Activated B cell treated with CpG ODN at 0.5 μM for 24 hours (primary cell): ENCODE measurements around the gene SCAMP5. TPM values are rescaled to one million over a fixed set of nuclear protein-coding genes. Genes with fewer than 3 reads are reported as not detected.

Experiments used
- ATAC-seq: fragments of 200-7000 bp; cut with Tn5 transposase; one replicate; pipeline ENCODE4 v1.10.0; 2021; ENCODE audit warnings: low read depth, mild to moderate bottlenecking, moderate library complexity
- CTCF ChIA-PET: fragments of 350-600 bp; sonication (Branson Sonifier 250); formaldehyde crosslinking; loops from one replicate; lab custom pipeline; 2021; ENCODE audit warnings: antibody characterized with exemption; lab: Charles Lee
- POLR2A ChIA-PET: fragments of 350-600 bp; sonication (Branson Sonifier 250); formaldehyde crosslinking; loops from one replicate; lab custom pipeline; 2021; ENCODE audit warnings: antibody characterized with exemption; lab: Charles Lee
- DNase-seq: peaks from one replicate; pipeline ENCODE4 v3.0.0; 2022
- H3K27ac Mint-ChIP-seq: one replicate; pipeline ENCODE4 v1.8.0; 2020; ENCODE audit warnings: mixed read lengths
- H3K27me3 Mint-ChIP-seq: one replicate; pipeline ENCODE4 v1.8.0; 2021; ENCODE audit warnings: mixed read lengths
- H3K36me3 Mint-ChIP-seq: one replicate; pipeline ENCODE4 v1.8.0; 2021; ENCODE audit warnings: low read depth, mixed read lengths
- H3K4me1 Mint-ChIP-seq: one replicate; pipeline ENCODE4 v1.8.0; 2021; ENCODE audit warnings: mixed read lengths
- H3K4me3 Mint-ChIP-seq: one replicate; pipeline ENCODE4 v1.8.0; 2020; ENCODE audit warnings: mild to moderate bottlenecking, mixed read lengths
- H3K9me3 Mint-ChIP-seq: one replicate; pipeline ENCODE4 v1.8.0; 2020; ENCODE audit warnings: mixed read lengths
- intact Hi-C: fragments of 100-400 bp; cut with micrococcal nuclease; formaldehyde crosslinking; loops from one replicate; pipeline ENCODE4 v1.15.1; 2024
- total RNA-seq: library from RNA; stranded (reverse); gene quantifications from 2 replicates; pipeline ENCODE4 v1.2.3, GENCODE V29; 2022
- TF ChIP-seq, protein P1 (sequence below): fragments of 200-600 bp; IDR thresholded peaks from one replicate; pipeline ENCODE4 v1.8.0; 2022; ENCODE audit warnings: antibody characterized with exemption, mild to moderate bottlenecking

SCAMP5 gene
- total RNA-seq, 1 donor from 2014 or later = 0.62 TPM

DNA sequence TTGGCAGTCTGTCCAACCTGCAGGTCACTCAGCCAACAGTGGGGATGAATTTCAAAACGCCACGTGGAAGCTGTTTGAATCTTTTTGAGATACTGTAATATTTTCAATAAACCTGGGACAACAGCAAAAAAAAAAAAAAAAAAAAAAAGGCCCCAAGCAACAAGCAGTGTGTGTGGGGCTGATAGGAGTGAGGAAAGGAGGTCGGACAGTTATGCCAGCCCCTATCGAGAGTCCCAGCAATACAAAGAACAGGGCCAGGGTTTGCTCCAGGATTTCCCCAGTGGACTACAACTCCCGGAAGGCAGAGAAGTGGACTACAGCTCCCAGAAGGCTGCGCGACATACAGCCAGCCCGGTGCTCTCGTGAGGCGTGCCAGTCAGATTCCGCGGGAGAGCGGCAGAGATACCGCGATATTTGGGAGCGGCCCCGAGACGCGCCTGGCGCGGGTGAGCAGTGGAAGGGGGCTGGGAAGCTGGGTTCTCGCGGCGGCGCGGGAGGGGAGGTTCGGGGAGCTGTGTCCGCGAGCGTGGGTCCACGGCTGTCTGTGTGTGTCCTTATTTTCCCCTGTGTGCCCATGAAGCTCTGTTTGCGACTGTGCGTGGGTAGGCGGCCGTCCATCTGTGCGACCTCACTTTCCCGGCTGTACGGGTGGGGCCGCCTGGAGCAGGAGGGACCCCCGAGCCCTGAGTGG is 28.0 kb downstream of the SCAMP5 start, which contains the start of gene PPCDC:
TSS of gene PPCDC (plus strand) at position 410 of the 691 bp plus-strand sequence. CDS start 4,729 bp downstream, outside the sequence.
- peak; percentile 100 for ATAC-seq
- intact Hi-C loops = loop anchor here (1.0 to 10.0 kb wide), 7 partner anchors 14 to 429 kb away; partner anchors contain the start of genes C15orf39, RPP25, SCAMP5 and SIN3A
- Mint-ChIP-seq H3K36me3 (no peaks in the 10 kb centered on the region), H3K4me1 (peaks cover 9% of the 10 kb centered on the region), H3K27ac (peak within 1 kb of the TSS; percentile 86), H3K9me3 (no peaks in the 10 kb centered on the region), H3K27me3 (peaks cover 6% of the 10 kb centered on the region), H3K4me3 (peak within 1 kb of the TSS; percentile 95)
- POLR2A ChIA-PET = interaction anchor here (0.6 to 2.0 kb wide), 20 partner anchors 10 to 881 kb away, joined by 3 to 25 read pairs (median 6); partner anchors contain the start of genes C15orf39, MAN2C1, RPP25 and SIN3A
- TF ChIP-seq, protein P1, sequence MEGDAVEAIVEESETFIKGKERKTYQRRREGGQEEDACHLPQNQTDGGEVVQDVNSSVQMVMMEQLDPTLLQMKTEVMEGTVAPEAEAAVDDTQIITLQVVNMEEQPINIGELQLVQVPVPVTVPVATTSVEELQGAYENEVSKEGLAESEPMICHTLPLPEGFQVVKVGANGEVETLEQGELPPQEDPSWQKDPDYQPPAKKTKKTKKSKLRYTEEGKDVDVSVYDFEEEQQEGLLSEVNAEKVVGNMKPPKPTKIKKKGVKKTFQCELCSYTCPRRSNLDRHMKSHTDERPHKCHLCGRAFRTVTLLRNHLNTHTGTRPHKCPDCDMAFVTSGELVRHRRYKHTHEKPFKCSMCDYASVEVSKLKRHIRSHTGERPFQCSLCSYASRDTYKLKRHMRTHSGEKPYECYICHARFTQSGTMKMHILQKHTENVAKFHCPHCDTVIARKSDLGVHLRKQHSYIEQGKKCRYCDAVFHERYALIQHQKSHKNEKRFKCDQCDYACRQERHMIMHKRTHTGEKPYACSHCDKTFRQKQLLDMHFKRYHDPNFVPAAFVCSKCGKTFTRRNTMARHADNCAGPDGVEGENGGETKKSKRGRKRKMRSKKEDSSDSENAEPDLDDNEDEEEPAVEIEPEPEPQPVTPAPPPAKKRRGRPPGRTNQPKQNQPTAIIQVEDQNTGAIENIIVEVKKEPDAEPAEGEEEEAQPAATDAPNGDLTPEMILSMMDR = no peak
- peak; percentile 82 for DNase-seq
- CTCF ChIA-PET = interaction anchor here (0.7 to 1.6 kb wide), 3 partner anchors 20 to 388 kb away, joined by 4 to 9 read pairs (median 4); no protein-coding TSS in a partner anchor

DNA sequence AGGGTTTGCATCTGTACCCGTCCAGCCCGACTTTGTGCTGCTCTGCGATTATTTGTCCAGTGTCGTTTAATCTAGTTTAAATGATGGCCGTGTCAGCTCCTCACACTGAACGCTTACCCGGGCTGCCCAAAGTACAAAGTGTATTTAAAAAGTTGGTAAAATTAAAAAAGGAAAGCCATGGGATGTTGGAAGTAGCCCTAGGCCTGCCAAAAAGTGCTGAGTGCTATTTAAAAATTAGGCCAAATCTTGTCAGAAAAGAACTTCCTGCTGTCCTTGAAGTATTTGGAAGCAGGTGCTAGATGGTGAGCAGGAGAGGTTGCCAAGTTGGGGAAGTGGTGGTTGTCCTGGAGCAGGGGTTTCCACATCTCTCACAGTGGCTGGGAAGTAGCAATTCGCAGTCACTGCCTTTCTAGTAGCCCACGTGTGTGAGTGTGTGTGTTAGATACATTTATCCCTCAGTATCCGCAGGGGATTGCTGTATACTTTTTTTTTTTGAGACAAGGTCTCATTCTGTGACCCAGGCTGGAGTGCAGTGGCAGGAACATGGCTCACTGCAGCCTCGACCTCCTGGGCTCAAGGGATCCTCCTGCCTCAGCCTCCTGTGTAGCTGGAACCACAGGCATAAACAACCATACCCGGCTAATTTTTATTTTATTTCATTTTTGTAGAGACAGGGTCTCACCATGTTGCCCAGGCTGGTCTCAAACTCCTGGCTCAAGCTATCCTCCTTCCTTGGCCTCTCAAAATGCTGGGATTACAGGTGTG is 28.7 kb downstream of the SCAMP5 start:
- ChIA-PET CTCF (interaction anchor here (1.2 to 1.6 kb wide), 2 partner anchors 19 to 179 kb away, joined by 4 to 9 read pairs; no protein-coding TSS in a partner anchor), POLR2A (interaction anchor here (0.6 to 2.0 kb wide), 15 partner anchors 10 to 407 kb away, joined by 3 to 25 read pairs (median 6); partner anchors contain the start of genes C15orf39, MAN2C1, RPP25 and SCAMP5)
- no peak for DNase-seq

DNA sequence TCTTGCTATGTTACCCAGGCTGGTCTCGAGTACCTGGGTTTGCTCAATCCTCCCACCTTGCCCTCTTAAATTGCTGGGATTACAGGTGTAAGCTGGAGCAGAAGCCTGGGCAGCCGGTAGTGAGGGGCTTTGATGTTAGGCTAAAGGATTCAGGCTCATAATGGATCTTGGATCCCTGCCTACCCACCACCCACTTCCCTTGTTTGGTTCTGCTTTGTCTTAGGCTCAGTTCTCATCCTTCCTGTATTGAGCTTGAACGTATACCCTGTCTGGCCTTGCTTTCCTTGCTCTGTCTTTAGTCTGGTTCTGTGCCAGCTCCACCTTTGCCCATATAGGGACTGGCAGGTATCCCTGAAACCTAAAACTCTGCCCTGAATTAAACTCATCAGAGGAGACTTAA is 29.7 kb downstream of the SCAMP5 start:
- no peaks in the 10 kb centered on the region for H3K9me3 Mint-ChIP-seq
- DNase-seq (no peak), ATAC-seq (no peak)
- TF ChIP-seq, protein P1 = no peak
- peaks cover 2% of the 10 kb centered on the region for H3K36me3 Mint-ChIP-seq
- H3K27me3 Mint-ChIP-seq = peaks cover 3% of the 10 kb centered on the region
- ChIA-PET POLR2A (interaction anchor here (0.7 to 1.2 kb wide), 4 partner anchors 16 to 316 kb away, joined by 3 to 5 read pairs (median 3); partner anchors contain the start of genes C15orf39 and SCAMP5), CTCF (interaction anchor here (0.8 kb wide), 1 partner anchor 9 kb away, joined by 3 read pairs; no protein-coding TSS in a partner anchor)
- intact Hi-C loops = loop anchor here (10.0 kb wide), 2 partner anchors 250 to 280 kb away; no protein-coding TSS in a partner anchor
- H3K4me3 Mint-ChIP-seq = peak overlapping the region; percentile 95
- H3K4me1 Mint-ChIP-seq = peaks cover 14% of the 10 kb centered on the region
- H3K27ac Mint-ChIP-seq = no peak overlapping the region

More for the DNA sequence above, 28.7 kb downstream of the SCAMP5 start:
- ATAC-seq = no peak
- TF ChIP-seq, protein P1 = no peak
- Mint-ChIP-seq H3K4me3 (peak overlapping the region; percentile 95), H3K9me3 (no peaks in the 10 kb centered on the region), H3K27me3 (peaks cover 3% of the 10 kb centered on the region), H3K36me3 (peaks cover under 1% of the 10 kb centered on the region), H3K4me1 (peaks cover 9% of the 10 kb centered on the region), H3K27ac (peak overlapping the region; percentile 86)
- intact Hi-C loops = loop anchor here (1.0 to 10.0 kb wide), 7 partner anchors 15 to 428 kb away; partner anchors contain the start of genes C15orf39, RPP25, SCAMP5 and SIN3A

DNA sequence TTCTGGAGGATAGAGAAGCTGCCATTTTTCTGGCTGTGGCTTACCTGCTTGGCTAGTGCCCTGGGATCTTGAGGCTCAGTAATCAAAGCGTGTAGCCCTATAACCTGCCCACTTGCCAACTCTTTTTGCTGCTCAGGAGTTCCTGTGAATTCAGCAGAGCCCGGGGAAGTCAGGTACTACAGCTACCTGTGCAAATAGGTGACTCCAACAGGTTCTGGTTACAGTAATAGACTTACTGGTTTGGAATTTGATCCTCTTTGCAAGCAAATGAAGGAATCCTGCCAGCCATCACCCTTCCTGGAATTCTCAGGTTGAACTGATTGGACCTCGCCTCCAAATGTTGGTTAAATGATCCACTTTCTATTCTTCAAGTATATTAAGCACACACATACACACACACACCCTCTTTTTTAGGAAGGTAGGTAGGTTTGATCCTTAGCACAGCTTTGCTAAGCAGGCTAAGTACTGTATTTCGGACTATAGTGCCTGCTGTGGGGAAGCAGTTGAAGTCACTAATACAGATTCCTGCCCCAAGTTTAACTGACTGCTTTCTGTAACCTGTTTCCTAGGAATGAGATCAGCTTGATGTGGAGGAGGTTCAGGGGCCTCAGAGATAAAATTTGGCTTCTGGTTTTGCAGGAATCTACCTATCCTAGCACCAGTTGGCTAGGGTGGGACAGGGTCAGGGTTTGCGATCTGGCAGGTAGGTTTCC is 30.3 kb downstream of the SCAMP5 start:
- TF ChIP-seq, protein P1 = no peak
- POLR2A ChIA-PET = interaction anchor here (0.8 to 1.2 kb wide), 3 partner anchors 17 to 176 kb away, joined by 3 read pairs; partner anchors contain the start of genes C15orf39 and SCAMP5
- H3K4me3 Mint-ChIP-seq = no peak overlapping the region

More for the DNA sequence above, 30.3 kb downstream of the SCAMP5 start:
- Mint-ChIP-seq H3K9me3 (no peaks in the 10 kb centered on the region), H3K27me3 (peaks cover 2% of the 10 kb centered on the region), H3K27ac (no peak overlapping the region), H3K4me1 (peaks cover 14% of the 10 kb centered on the region), H3K36me3 (peaks cover 2% of the 10 kb centered on the region)
- CTCF ChIA-PET = interaction anchor here (1.2 kb wide), 1 partner anchor 176 kb away, joined by 3 read pairs; the partner anchor contains the start of gene C15orf39
- no peak for ATAC-seq
- no peak for DNase-seq
- intact Hi-C loops = loop anchor here (10.0 kb wide), 2 partner anchors 249 to 279 kb away; no protein-coding TSS in a partner anchor
